ENCODE results near the gene STOX2. TPM values are rescaled to one million over a fixed set of nuclear protein-coding genes. Genes with fewer than 3 reads are reported as not detected.

Gene STOX2
- total RNA-seq, 4 donors from 2014 or later = 2.1 to 9.0 (median 3.9) TPM

GRCh38 chr4:183936047-183936446 lies 30.9 kb downstream of the STOX2 start:
- no peak for TF ChIP-seq CTCF (IDR thresholded peaks at IDR 0.05; ENCODE audit: low read depth)

GRCh38 chr4:183936574-183937345 lies 31.7 kb downstream of the STOX2 start:
- no peak for TF ChIP-seq CTCF (IDR thresholded peaks at IDR 0.05; ENCODE audit: low read depth)

- no peak for TF ChIP-seq CTCF (IDR thresholded peaks at IDR 0.05; ENCODE audit: low read depth)
These were observed 35.8 kb downstream of the STOX2 start for GRCh38 chr4:183940864-183941263.

GRCh38 chr4:183941964-183942363 lies 36.9 kb downstream of the STOX2 start:
- TF ChIP-seq CTCF (IDR thresholded peaks at IDR 0.05; ENCODE audit: low read depth) = no peak

GRCh38 chr4:183945741-183946140 lies 40.6 kb downstream of the STOX2 start:
- no peak for TF ChIP-seq CTCF (IDR thresholded peaks at IDR 0.05; ENCODE audit: low read depth)

GRCh38 chr4:183950536-183950935 lies 45.4 kb downstream of the STOX2 start:
- TF ChIP-seq CTCF (IDR thresholded peaks at IDR 0.05; ENCODE audit: low read depth) = no peak

- no peak for TF ChIP-seq CTCF (IDR thresholded peaks at IDR 0.05; ENCODE audit: low read depth)
These were observed 54.4 kb downstream of the STOX2 start for GRCh38 chr4:183959319-183960045.

Measured in subcutaneous adipose tissue (tissue), 4 donors.